AG09319 (cell line): ENCODE measurements around the gene CFAP53.
A peak's percentile ranks its signal among the peaks of the same experiment; 100 is the strongest.
"Not testable (repeated sequence)": the region's sequence is repeated elsewhere in the genome, so short reads cannot be mapped to it uniquely, and the experiment has no call there.

Experiments
- DNase-seq: peaks from one replicate; pipeline ENCODE4 v3.0.0-alpha.2; 2010; ENCODE audit warnings: low read depth; ENCODE audit errors: extremely low read depth
- TF ChIP-seq, protein P1 (sequence below): IDR thresholded peaks from 2 replicates; pipeline ENCODE4 v1.5.1; 2011; ENCODE audit warnings: low read depth, mild to moderate bottlenecking, inconsistent platforms, low read length, moderate library complexity

The CFAP53 gene

DNA sequence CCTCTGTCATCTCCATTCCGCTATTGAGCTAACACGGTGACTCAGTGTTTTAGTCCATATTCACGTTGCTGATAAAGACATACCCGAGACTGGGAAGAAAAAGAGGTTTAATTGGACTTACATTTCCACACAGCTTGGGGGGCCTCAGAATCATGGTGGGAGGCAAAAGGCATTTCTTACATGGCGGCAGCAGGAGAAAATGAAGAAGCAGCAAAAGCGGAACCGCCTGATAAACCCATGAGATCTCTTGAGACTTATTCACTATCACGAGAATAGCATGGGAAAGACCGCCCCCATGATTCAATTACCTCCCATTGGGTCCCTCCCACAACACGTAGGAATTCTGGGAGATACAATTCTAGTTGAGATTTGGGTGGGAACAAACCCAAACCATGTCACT lies 43.8 kb upstream of the CFAP53 start:
- no peak for DNase-seq
- TF ChIP-seq, protein P1, sequence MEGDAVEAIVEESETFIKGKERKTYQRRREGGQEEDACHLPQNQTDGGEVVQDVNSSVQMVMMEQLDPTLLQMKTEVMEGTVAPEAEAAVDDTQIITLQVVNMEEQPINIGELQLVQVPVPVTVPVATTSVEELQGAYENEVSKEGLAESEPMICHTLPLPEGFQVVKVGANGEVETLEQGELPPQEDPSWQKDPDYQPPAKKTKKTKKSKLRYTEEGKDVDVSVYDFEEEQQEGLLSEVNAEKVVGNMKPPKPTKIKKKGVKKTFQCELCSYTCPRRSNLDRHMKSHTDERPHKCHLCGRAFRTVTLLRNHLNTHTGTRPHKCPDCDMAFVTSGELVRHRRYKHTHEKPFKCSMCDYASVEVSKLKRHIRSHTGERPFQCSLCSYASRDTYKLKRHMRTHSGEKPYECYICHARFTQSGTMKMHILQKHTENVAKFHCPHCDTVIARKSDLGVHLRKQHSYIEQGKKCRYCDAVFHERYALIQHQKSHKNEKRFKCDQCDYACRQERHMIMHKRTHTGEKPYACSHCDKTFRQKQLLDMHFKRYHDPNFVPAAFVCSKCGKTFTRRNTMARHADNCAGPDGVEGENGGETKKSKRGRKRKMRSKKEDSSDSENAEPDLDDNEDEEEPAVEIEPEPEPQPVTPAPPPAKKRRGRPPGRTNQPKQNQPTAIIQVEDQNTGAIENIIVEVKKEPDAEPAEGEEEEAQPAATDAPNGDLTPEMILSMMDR = no peak

- not testable (repeated sequence) for DNase-seq
Measured at GRCh38 chr18:50308851-50309250, 42.6 kb upstream of the CFAP53 start.

DNA sequence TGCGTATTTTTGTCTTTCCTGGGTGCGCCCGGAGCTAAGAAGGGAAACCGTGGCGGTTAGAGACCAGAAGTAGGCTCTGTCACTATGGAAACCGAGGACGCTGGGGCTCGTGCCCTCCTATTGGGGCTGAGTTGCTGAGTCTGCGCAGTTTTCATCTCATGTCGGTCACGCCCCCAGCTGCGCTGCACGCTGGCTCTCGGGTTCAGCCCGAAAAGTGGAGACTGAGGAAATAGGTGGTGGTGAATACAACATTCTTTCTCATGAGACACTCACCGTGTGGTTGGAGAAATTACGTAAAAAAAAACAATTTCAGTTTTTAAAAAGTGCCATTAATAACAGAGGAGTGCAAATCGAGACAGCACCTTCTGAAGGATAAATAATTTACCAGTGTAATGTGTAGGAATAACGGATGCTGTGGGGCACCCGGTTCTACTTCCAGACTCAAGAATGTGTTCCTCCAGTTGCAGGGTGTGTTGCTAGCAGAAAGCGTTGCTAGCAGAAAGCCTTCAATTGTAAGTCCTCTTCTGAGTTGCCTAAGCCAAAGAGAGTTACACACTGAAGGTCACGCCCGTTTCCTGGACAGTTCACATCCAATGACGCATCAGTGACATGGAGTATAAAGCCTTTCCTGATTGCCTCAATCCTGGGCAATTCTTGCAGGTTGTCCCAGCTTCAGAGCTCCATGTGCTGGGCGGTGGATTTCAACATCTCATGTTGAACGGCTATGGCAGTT lies 41.6 kb upstream of the CFAP53 start:
- TF ChIP-seq, protein P1 = no peak

GRCh38 chr18:50307400-50307737 lies 41.1 kb upstream of the CFAP53 start:
- TF ChIP-seq, protein P1 = no peak
- DNase-seq = no peak

More for the DNA sequence above, 41.6 kb upstream of the CFAP53 start:
- DNase-seq = peak; percentile 62

- no peak for DNase-seq
- TF ChIP-seq, protein P1 = no peak
Measured at GRCh38 chr18:50306944-50307343, 40.6 kb upstream of the CFAP53 start.

DNA sequence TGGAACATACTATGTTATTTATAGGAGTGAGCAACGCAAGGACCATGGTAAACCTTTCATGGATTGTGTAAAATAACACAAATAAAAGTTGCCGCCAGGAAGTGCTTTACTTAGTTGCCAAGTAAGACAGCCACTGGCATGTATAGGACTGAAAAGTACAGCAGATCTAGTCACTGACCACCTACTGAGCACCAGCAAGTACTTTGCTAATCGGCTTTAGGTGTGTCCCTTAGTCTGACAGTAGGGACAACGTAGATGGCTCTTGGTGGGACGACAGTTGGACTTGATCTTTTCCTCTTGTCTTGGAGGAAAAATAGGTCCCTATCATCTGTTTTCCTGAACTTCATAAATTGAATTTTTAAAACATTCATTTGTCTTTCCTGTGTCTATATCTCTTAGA lies 34.8 kb upstream of the CFAP53 start:
- TF ChIP-seq, protein P1 = no peak
- DNase-seq = no peak

DNA sequence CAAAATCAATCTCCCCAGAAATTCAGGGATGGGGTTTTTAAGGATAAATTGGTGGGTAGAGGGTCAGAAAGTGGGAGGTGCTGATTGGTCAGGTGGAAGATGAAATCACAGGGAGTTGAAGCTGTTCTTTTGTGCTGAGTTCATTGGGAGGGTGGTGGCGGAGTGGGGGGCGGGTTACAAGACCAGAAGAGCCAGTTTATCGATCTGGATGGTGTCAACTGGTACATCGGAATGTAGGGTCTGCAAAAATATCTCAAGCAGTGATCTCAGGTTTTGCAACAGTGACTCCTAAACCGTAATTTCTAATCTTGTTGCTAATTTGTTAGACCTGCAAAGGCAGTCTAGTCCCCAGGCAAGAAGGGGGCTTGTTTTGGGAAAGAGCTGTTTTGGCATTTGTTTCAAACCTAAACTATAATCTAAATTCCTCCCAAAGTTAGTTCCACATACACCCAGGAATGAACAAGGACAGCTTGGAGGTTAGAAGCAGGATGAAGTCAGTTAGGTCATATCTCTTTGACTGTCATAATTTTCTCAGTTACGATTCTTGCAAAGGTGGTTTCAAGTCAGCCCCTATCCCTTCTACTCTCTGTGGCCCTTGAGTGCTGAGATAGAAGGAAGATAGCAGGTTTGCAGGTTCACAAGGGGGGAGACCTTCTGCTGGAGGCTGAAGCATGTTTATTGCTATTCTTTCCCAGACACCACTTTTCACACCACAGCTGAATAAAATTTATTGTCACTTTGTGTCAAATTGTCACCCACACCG lies 33.5 kb upstream of the CFAP53 start:
- no peak for DNase-seq
- TF ChIP-seq, protein P1 = no peak
